Measurements from ENCODE around the gene DOCK2. TPM values are rescaled to one million over a fixed set of nuclear protein-coding genes. Genes with fewer than 3 reads are reported as not detected.

The DOCK2 gene
- polyA plus RNA-seq, 1 of the 3 experiments (the other 2 are of a cell fraction): 3.8 TPM

- Histone ChIP-seq H3K4me2 (no peak overlapping the region), H3K27ac (ENCODE audit: low read depth in 2 of 2, low read length in 1 of 2) (no peak overlapping the region), H2AFZ (ENCODE audit: low read depth) (no peak overlapping the region), H3K9ac (no peak overlapping the region), H3K79me2 (ENCODE audit: insufficient read depth) (no peaks in the 10 kb centered on the region), H3K4me1 (ENCODE audit: control insufficient read depth in 1 of 2, insufficient read depth in 2 of 2, low read depth in 1 of 2, low read length in 1 of 2) (no peaks in the 10 kb centered on the region; a peak in 1 of 4 replicates), H3K4me3 (ENCODE audit: low read depth in 2 of 2, low read length in 1 of 2) (no peak overlapping the region), H3F3A (replicated peaks; ENCODE audit: insufficient read depth) (no peaks in the 10 kb centered on the region), H3K27me3 (ENCODE audit: insufficient read depth) (no peaks in the 10 kb centered on the region; the same call in 1 of the 2 replicates), H3K9me3 (no peaks in the 10 kb centered on the region), H4K20me1 (ENCODE audit: insufficient read depth) (no peaks in the 10 kb centered on the region), H3K36me3 (replicated peaks in 1 of 2; ENCODE audit: control insufficient read depth in 1 of 2, insufficient read depth in 2 of 2, low read length in 1 of 2) (no peaks in the 10 kb centered on the region), H3K9me2 (no peaks in the 10 kb centered on the region)
- POLR2A ChIA-PET: no interaction called here
- 55% methylated on average over 7 of the region's 7 CpGs for WGBS (ENCODE audit: low lambda C conversion rate)
- TF ChIP-seq IRF3 (IDR thresholded peaks at IDR 0.05; ENCODE audit: low read depth, low read length) (no peak), TCF12 (IDR thresholded peaks at IDR 0.05) (no peak), CHD2 (IDR thresholded peaks at IDR 0.05; ENCODE audit: low read length, partially characterized antibody) (no peak), CTCF (IDR thresholded peaks at IDR 0.05) (no peak), MEF2A (IDR thresholded peaks at IDR 0.05; ENCODE audit: borderline replicate concordance, low read depth) (no peak), REST (IDR thresholded peaks at IDR 0.05; ENCODE audit: low read depth, low read length) (no peak), FOSL2 (IDR thresholded peaks at IDR 0.05; ENCODE audit: borderline replicate concordance, low read depth) (no peak), POLR2AphosphoS5 (IDR thresholded peaks at IDR 0.05; ENCODE audit: low read depth, low read length) (no peak), RXRA (IDR thresholded peaks at IDR 0.05; ENCODE audit: borderline replicate concordance, low read depth) (no peak), GATA2 (CRISPR knock-in tag; IDR thresholded peaks at IDR 0.05) (no peak), PBX3 (IDR thresholded peaks at IDR 0.05) (no peak)
- DNase-seq: no peak
- CTCF ChIA-PET: interaction anchor here (1.8 to 5.3 kb wide), 2 partner anchors 12 to 18 kb away, joined by 4 to 33 read pairs; no protein-coding TSS in a partner anchor
Observed at GRCh38 chr5:170114271-170114670, 477.2 kb downstream of the DOCK2 start.

All from SK-N-SH (cell line).